ENCODE results near the gene BRINP1.

Gene BRINP1

GRCh38 chr9:119166096-119166495 is 203.1 kb downstream of the BRINP1 start:
- no peaks in the 10 kb centered on the region for H3K36me3 Mint-ChIP-seq (ENCODE audit: insufficient read depth)
- no peak overlapping the region for H3K4me3 Mint-ChIP-seq
- H3K4me1 Mint-ChIP-seq: no peaks in the 10 kb centered on the region
- no peaks in the 10 kb centered on the region for H3K9me3 Mint-ChIP-seq
- ATAC-seq (replicated peaks; ENCODE audit: extremely low read depth, poor library complexity, severe bottlenecking): no peak
- no peaks in the 10 kb centered on the region for H3K27me3 Mint-ChIP-seq
- no peak overlapping the region for H3K27ac Mint-ChIP-seq (ENCODE audit: low read depth)
- DNase-seq (ENCODE audit: low spot score in 2 of 2): no peak

- Mint-ChIP-seq H3K4me1 (no peaks in the 10 kb centered on the region), H3K9me3 (no peaks in the 10 kb centered on the region), H3K27me3 (no peaks in the 10 kb centered on the region), H3K4me3 (no peak overlapping the region), H3K27ac (ENCODE audit: low read depth) (no peak overlapping the region), H3K36me3 (ENCODE audit: insufficient read depth) (no peaks in the 10 kb centered on the region)
- DNase-seq (ENCODE audit: low spot score in 2 of 2): no peak
- ATAC-seq (replicated peaks; ENCODE audit: extremely low read depth, poor library complexity, severe bottlenecking): no peak
Measured at GRCh38 chr9:119165131-119165530, 204.1 kb downstream of the BRINP1 start.

GRCh38 chr9:119164716-119165115 is 204.5 kb downstream of the BRINP1 start:
- Mint-ChIP-seq H3K4me1 (no peaks in the 10 kb centered on the region), H3K36me3 (ENCODE audit: insufficient read depth) (no peaks in the 10 kb centered on the region), H3K27ac (ENCODE audit: low read depth) (no peak overlapping the region), H3K9me3 (no peaks in the 10 kb centered on the region), H3K4me3 (no peak overlapping the region), H3K27me3 (no peaks in the 10 kb centered on the region)
- no peak for ATAC-seq (replicated peaks; ENCODE audit: extremely low read depth, poor library complexity, severe bottlenecking)
- DNase-seq (ENCODE audit: low spot score in 2 of 2): no peak

DNA sequence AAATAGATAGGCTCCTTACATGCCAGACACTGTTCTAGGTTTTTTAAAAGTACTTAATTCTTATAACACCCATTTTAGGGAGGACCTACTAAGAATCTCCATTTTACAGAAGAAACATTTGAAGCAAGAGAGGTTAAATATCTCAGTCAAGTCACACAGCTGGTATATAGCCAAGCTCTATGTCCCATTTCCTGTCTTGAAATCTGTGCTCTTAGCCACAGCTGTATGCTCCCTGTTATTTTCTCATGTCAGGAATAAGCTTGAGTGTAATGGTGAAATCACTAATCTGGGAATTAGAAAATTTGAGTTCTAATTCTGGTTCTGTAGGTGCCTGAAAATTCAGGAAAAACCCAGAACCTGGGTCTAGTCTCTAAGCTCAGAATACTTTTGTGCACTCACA is 208.7 kb downstream of the BRINP1 start:
- H3K27me3 Mint-ChIP-seq: no peaks in the 10 kb centered on the region
- no peak overlapping the region for H3K4me3 Mint-ChIP-seq

DNA sequence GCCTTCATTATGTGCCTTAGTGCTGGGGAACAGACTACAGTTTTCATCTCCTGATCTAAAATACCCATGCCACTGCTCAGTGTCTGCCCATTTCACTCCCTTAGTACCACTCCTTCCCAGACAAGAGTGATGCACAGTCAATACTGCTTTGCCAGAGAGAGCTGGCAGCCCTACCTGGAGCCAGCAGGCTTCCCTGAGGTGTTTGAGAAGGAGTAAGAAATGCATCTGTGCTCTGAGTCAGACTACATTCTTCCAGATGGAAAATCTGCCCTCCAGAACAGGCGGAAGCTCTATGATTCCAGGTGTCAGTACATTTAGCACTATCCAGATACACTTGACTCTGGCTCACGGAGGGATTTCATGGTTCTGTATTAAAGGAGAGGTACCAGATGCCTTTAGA is 209.8 kb downstream of the BRINP1 start:
- H3K4me1 Mint-ChIP-seq: no peaks in the 10 kb centered on the region
- H3K36me3 Mint-ChIP-seq (ENCODE audit: insufficient read depth): peaks cover 3% of the 10 kb centered on the region
- H3K27ac Mint-ChIP-seq (ENCODE audit: low read depth): no peak overlapping the region
- ATAC-seq (replicated peaks; ENCODE audit: extremely low read depth, poor library complexity, severe bottlenecking) (no peak), DNase-seq (ENCODE audit: low spot score in 2 of 2) (no peak)
- H3K27me3 Mint-ChIP-seq: no peaks in the 10 kb centered on the region
- H3K9me3 Mint-ChIP-seq: peaks cover 4% of the 10 kb centered on the region
- no peak overlapping the region for H3K4me3 Mint-ChIP-seq

More for the DNA sequence above, 208.7 kb downstream of the BRINP1 start:
- H3K4me1 Mint-ChIP-seq: no peaks in the 10 kb centered on the region
- DNase-seq (ENCODE audit: low spot score in 2 of 2): no peak
- peaks cover 4% of the 10 kb centered on the region for H3K9me3 Mint-ChIP-seq
- no peak for ATAC-seq (replicated peaks; ENCODE audit: extremely low read depth, poor library complexity, severe bottlenecking)
- no peak overlapping the region for H3K27ac Mint-ChIP-seq (ENCODE audit: low read depth)
- H3K36me3 Mint-ChIP-seq (ENCODE audit: insufficient read depth): peaks cover 3% of the 10 kb centered on the region

DNA sequence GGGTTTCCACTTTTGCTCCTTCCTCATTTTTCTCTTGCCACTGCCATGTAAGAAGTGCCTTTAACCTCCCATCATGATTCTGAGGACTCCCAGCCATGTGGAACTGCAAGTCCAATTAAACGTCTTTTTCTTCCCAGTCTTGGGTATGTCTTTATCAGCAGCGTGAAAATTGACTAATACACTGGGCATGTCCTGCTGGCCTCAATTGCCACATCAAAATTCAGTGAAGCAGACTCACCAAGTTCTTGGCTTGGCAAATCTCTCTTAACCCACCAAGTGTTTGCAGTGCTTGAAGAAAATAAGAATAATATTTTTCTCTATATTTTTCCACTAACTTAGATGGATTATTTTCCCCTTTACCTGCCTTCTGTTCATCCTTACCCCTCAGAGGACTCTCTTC is 212.0 kb downstream of the BRINP1 start:
- no peaks in the 10 kb centered on the region for H3K27me3 Mint-ChIP-seq
- peaks cover 3% of the 10 kb centered on the region for H3K36me3 Mint-ChIP-seq (ENCODE audit: insufficient read depth)
- ATAC-seq (replicated peaks; ENCODE audit: extremely low read depth, poor library complexity, severe bottlenecking) (no peak), DNase-seq (ENCODE audit: low spot score in 2 of 2) (no peak)
- H3K27ac Mint-ChIP-seq (ENCODE audit: low read depth): no peak overlapping the region
- no peaks in the 10 kb centered on the region for H3K4me1 Mint-ChIP-seq
- H3K4me3 Mint-ChIP-seq: no peak overlapping the region
- H3K9me3 Mint-ChIP-seq: peaks cover 4% of the 10 kb centered on the region

DNA sequence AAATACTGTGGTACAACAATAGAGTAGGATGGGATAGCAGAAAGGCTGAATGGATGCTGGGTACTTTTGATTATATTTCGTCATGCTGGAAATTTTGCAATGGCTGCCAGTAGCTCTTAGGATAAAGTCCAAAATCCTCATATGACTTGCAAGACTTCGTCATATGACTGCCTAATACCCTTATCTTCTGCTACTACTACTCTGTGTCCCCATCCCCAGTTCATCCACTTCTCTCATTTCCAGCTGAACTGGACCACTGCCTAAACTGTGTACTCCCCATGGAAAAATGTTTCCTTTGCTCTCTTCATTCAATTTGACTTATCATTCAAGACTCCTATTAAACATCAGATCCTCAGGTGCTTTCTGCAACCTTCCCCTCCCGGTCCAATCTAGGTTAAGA is 212.9 kb downstream of the BRINP1 start:
- no peak overlapping the region for H3K4me3 Mint-ChIP-seq
- H3K9me3 Mint-ChIP-seq: peaks cover 4% of the 10 kb centered on the region
- DNase-seq (ENCODE audit: low spot score in 2 of 2): no peak
- H3K27ac Mint-ChIP-seq (ENCODE audit: low read depth): no peak overlapping the region
- no peaks in the 10 kb centered on the region for H3K27me3 Mint-ChIP-seq
- H3K4me1 Mint-ChIP-seq: no peaks in the 10 kb centered on the region
- H3K36me3 Mint-ChIP-seq (ENCODE audit: insufficient read depth): peaks cover 3% of the 10 kb centered on the region
- ATAC-seq (replicated peaks; ENCODE audit: extremely low read depth, poor library complexity, severe bottlenecking): no peak

- Mint-ChIP-seq H3K36me3 (ENCODE audit: insufficient read depth) (peaks cover 3% of the 10 kb centered on the region), H3K4me1 (no peaks in the 10 kb centered on the region), H3K27me3 (no peaks in the 10 kb centered on the region), H3K27ac (ENCODE audit: low read depth) (no peak overlapping the region), H3K4me3 (no peak overlapping the region), H3K9me3 (peaks cover 4% of the 10 kb centered on the region)
- DNase-seq (ENCODE audit: low spot score in 2 of 2): no peak
- ATAC-seq (replicated peaks; ENCODE audit: extremely low read depth, poor library complexity, severe bottlenecking): no peak
Measured at GRCh38 chr9:119154527-119154926, 214.7 kb downstream of the BRINP1 start.

DNA sequence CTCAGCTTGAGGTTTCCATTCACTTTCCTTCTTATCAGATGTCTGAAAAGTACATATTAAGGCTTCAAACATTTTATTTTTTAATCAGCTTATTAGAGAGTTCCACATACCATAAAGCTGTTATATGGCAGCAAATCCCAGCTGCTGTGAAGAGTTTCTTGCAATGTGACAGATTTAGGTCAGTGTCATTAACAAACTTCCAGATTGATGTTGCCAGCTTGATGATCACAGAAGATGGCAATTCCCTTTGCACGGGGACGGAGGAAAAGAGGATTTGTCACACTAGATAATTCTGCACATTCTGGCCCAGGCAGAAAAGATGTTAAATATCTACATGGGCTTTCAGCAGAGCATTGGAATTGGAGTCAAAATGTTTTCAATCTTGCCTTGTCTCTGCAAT is 215.8 kb downstream of the BRINP1 start:
- ATAC-seq (replicated peaks; ENCODE audit: extremely low read depth, poor library complexity, severe bottlenecking) (no peak), DNase-seq (ENCODE audit: low spot score in 2 of 2) (no peak)
- Mint-ChIP-seq H3K9me3 (peaks cover 4% of the 10 kb centered on the region), H3K36me3 (ENCODE audit: insufficient read depth) (peaks cover 3% of the 10 kb centered on the region), H3K4me1 (no peaks in the 10 kb centered on the region), H3K4me3 (no peak overlapping the region), H3K27ac (ENCODE audit: low read depth) (no peak overlapping the region), H3K27me3 (no peaks in the 10 kb centered on the region)

DNA sequence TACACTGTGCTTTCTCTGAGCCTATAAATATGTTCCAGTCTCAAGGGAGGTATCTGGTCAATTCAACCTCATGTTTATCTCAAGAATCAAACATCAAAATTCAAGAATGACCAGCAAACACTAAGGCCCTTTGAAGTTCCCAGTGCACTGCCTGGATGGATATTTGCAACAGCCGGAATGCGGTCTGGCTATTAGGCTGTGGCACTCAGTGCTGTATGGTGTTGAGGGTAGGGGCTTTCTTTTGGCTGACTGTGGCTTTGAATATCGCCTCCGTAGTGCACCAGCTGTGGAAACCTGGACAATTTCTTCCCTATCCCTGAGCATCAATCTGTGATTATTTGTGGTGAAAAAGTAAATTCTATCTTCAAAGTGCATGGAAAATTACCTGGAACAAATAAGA is 220.4 kb downstream of the BRINP1 start:
- Mint-ChIP-seq H3K27ac (ENCODE audit: low read depth) (no peak overlapping the region), H3K4me1 (no peaks in the 10 kb centered on the region), H3K27me3 (no peaks in the 10 kb centered on the region), H3K4me3 (no peak overlapping the region), H3K36me3 (ENCODE audit: insufficient read depth) (no peaks in the 10 kb centered on the region), H3K9me3 (no peaks in the 10 kb centered on the region)
- no peak for ATAC-seq (replicated peaks; ENCODE audit: extremely low read depth, poor library complexity, severe bottlenecking)
- no peak for DNase-seq (ENCODE audit: low spot score in 2 of 2)

DNA sequence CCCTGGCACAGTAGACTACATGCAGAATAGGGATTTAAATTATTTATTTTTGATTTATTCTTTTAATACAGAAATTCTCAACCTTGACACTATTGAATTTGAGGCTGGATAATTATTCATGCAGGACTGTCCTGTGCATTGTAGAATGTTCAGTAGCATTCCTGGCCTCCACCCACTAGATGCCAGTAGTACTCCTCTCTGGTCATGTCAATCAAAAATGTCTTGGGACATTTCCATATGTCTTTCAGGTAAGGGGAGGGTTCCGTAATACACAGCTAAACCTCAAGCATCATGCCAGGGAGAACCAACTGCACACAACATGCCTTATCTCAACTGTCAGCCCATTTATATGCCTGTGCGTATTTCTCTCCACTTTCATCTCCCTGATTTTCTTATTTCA is 231.8 kb downstream of the BRINP1 start:
- Mint-ChIP-seq H3K4me1 (no peaks in the 10 kb centered on the region), H3K27me3 (no peaks in the 10 kb centered on the region), H3K27ac (ENCODE audit: low read depth) (no peak overlapping the region), H3K4me3 (no peak overlapping the region), H3K36me3 (ENCODE audit: insufficient read depth) (no peaks in the 10 kb centered on the region), H3K9me3 (no peaks in the 10 kb centered on the region)
- ATAC-seq (replicated peaks; ENCODE audit: extremely low read depth, poor library complexity, severe bottlenecking): no peak
- no peak for DNase-seq (ENCODE audit: low spot score in 2 of 2)

DNA sequence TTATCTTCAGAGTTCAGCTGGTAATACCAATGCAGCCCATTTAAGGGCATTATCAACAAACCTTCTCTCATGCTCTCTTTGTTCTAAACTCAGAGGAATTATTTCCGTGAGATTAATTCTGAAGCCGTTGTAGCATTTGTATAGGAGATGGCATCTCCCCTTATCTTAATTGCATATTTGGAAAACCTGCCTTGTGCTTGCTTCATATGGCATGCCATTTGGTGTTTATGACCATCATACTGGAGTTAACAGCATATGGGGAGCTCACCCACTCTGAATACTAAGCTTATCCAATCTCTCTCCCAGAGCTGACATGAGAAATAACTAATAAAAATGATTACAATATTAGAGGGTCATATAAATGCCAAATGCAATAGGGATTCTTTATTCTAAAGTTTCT is 243.2 kb downstream of the BRINP1 start:
- DNase-seq (ENCODE audit: low spot score in 2 of 2) (no peak), ATAC-seq (replicated peaks; ENCODE audit: extremely low read depth, poor library complexity, severe bottlenecking) (no peak)
- Mint-ChIP-seq H3K4me1 (no peaks in the 10 kb centered on the region), H3K4me3 (no peak overlapping the region), H3K27ac (ENCODE audit: low read depth) (no peak overlapping the region), H3K9me3 (peaks cover 8% of the 10 kb centered on the region), H3K27me3 (no peaks in the 10 kb centered on the region), H3K36me3 (ENCODE audit: insufficient read depth) (no peaks in the 10 kb centered on the region)

DNA sequence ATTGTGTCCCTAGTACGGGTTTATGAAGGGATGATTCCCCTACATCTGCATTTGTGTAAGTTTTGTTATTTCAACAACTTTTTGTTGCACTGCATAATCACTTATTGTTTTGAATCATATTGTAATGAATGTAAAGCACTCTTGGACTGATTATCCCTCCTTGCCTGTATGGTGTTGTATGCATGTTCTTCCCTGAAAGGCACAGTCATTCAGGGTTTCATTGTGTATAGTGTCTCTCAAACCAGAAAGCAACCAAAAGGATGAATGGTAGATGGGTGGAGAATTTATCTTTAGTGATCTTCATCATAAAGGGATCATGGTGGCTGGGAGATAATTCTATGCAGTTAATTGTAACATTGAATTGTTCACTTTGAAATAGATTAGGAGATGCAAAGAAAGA is 247.3 kb downstream of the BRINP1 start:
- no peak for DNase-seq (ENCODE audit: low spot score in 2 of 2)
- Mint-ChIP-seq H3K27ac (ENCODE audit: low read depth) (no peak overlapping the region), H3K4me1 (no peaks in the 10 kb centered on the region), H3K36me3 (ENCODE audit: insufficient read depth) (no peaks in the 10 kb centered on the region), H3K9me3 (peaks cover 8% of the 10 kb centered on the region), H3K4me3 (no peak overlapping the region), H3K27me3 (no peaks in the 10 kb centered on the region)
- ATAC-seq (replicated peaks; ENCODE audit: extremely low read depth, poor library complexity, severe bottlenecking): no peak

- Mint-ChIP-seq H3K36me3 (ENCODE audit: insufficient read depth) (peaks cover 2% of the 10 kb centered on the region), H3K4me3 (no peak overlapping the region)
- ATAC-seq (replicated peaks; ENCODE audit: extremely low read depth, poor library complexity, severe bottlenecking): no peak
Measured at GRCh38 chr9:119117409-119117808, 251.8 kb downstream of the BRINP1 start.

More at GRCh38 chr9:119117409-119117808, 251.8 kb downstream of the BRINP1 start:
- Mint-ChIP-seq H3K27me3 (no peaks in the 10 kb centered on the region), H3K27ac (ENCODE audit: low read depth) (no peak overlapping the region), H3K4me1 (no peaks in the 10 kb centered on the region), H3K9me3 (peaks cover 10% of the 10 kb centered on the region)
- DNase-seq (ENCODE audit: low spot score in 2 of 2): no peak

Measured in central memory CD8-positive, alpha-beta T cell (primary cell).